HG03558 (cell line): ENCODE data around the gene RAPGEF3.

Source experiments
- ATAC-seq: cut with Tn5 transposase; IDR thresholded peaks from one replicate; pipeline ENCODE4 v1.9.1; 2021; ENCODE audit warnings: moderate number of reproducible peaks; ENCODE audit not compliant: unreplicated experiment; ENCODE audit errors: extremely low read depth

RAPGEF3 gene

GRCh38 chr12:47746523-47746922 is 12.2 kb downstream of the RAPGEF3 start:
- ATAC-seq: no peak

GRCh38 chr12:47746073-47746472 is 12.6 kb downstream of the RAPGEF3 start:
- ATAC-seq: no peak

GRCh38 chr12:47745485-47746041 is 13.1 kb downstream of the RAPGEF3 start:
- ATAC-seq: no peak

- no peak for ATAC-seq
These were observed 13.8 kb downstream of the RAPGEF3 start for GRCh38 chr12:47744778-47745436.

- ATAC-seq: no peak
These were observed 14.6 kb downstream of the RAPGEF3 start for GRCh38 chr12:47744005-47744651.

- no peak for ATAC-seq
These were observed 15.3 kb downstream of the RAPGEF3 start for GRCh38 chr12:47743311-47743860.

GRCh38 chr12:47742253-47742825 is 16.3 kb downstream of the RAPGEF3 start:
- ATAC-seq: no peak

GRCh38 chr12:47741340-47741703 is 17.4 kb downstream of the RAPGEF3 start:
- no peak for ATAC-seq

GRCh38 chr12:47740606-47741339 is 17.9 kb downstream of the RAPGEF3 start:
- ATAC-seq: no peak

GRCh38 chr12:47739979-47740378 is 18.7 kb downstream of the RAPGEF3 start:
- ATAC-seq: peak; percentile 50

GRCh38 chr12:47739297-47739696 is 19.4 kb downstream of the RAPGEF3 start:
- ATAC-seq: no peak

- no peak for ATAC-seq
These were observed 20.6 kb downstream of the RAPGEF3 start for GRCh38 chr12:47737936-47738594.

- no peak for ATAC-seq
These were observed 21.6 kb downstream of the RAPGEF3 start for GRCh38 chr12:47736877-47737676.

GRCh38 chr12:47736216-47736615 is 22.5 kb downstream of the RAPGEF3 start:
- no peak for ATAC-seq

- ATAC-seq: no peak
These were observed 23.0 kb downstream of the RAPGEF3 start for GRCh38 chr12:47735649-47736048.

GRCh38 chr12:47734725-47735480 is 23.8 kb downstream of the RAPGEF3 start:
- no peak for ATAC-seq

- ATAC-seq: no peak
These were observed 25.5 kb downstream of the RAPGEF3 start for GRCh38 chr12:47733142-47733541.

GRCh38 chr12:47732504-47732903 is 26.2 kb downstream of the RAPGEF3 start:
- ATAC-seq: no peak
